CD4-positive, alpha-beta T cell (primary cell): ENCODE data around the gene CPM. TPM values are rescaled to one million over a fixed set of nuclear protein-coding genes. Genes with fewer than 3 reads are reported as not detected.

ENCODE experiments used
- ATAC-seq: fragments of 200-7000 bp; cut with Tn5 transposase; one replicate; pipeline ENCODE4 v1.10.0; 2022; ENCODE audit warnings: mild to moderate bottlenecking; ENCODE audit not compliant: poor library complexity
- CTCF ChIA-PET: fragments of 350-600 bp; sonication (Branson Sonifier 250); formaldehyde crosslinking; loops from one replicate; lab custom pipeline; 2021; ENCODE audit warnings: antibody characterized with exemption, inconsistent platforms; lab: Charles Lee
- POLR2A ChIA-PET: fragments of 350-600 bp; sonication (Branson Sonifier 250); formaldehyde crosslinking; loops from one replicate; lab custom pipeline; 2021; ENCODE audit warnings: antibody characterized with exemption, inconsistent platforms; lab: Charles Lee
- DNase-seq, 14 experiments: peaks; one replicate each; pipeline ENCODE4 v3.0.0-alpha.2; 2013 to 2020; ENCODE audit warnings: mixed read lengths in 2 of 14
- H3K27ac ChIP-seq, 2 donors: one replicate each; pipeline versions ENCODE4 v1.5.1 to v1.7.0; 2013; ENCODE audit warnings: low read length in 2 of 2, low read depth in 1 of 2, mild to moderate bottlenecking in 1 of 2
- H3K27me3 ChIP-seq, 2 experiments: 1 replicate in 1 of 2; 2 replicates in 1 of 2; pipeline versions ENCODE4 v1.6.1 to v1.7.0; 2013; ENCODE audit warnings: low read length in 2 of 2, control low read depth in 1 of 2, mild to moderate bottlenecking in 1 of 2, moderate library complexity in 1 of 2; ENCODE audit not compliant: insufficient read depth in 2 of 2, control insufficient read depth in 1 of 2
- H3K36me3 ChIP-seq: one replicate; pipeline ENCODE4 v1.6.1; 2013; ENCODE audit warnings: low read length, control low read depth; ENCODE audit not compliant: insufficient read depth
- H3K4me1 ChIP-seq: one replicate; pipeline ENCODE4 v1.6.1; 2013; ENCODE audit warnings: low read length, control low read depth; ENCODE audit not compliant: insufficient read depth
- H3K4me3 ChIP-seq: one replicate; pipeline ENCODE4 v1.5.1; 2013; ENCODE audit warnings: mild to moderate bottlenecking, low read length, moderate library complexity
- H3K9me3 ChIP-seq, 2 experiments: 1 replicate in 1 of 2; 2 replicates in 1 of 2; pipeline versions ENCODE4 v1.6.1 to v1.7.0; 2013; ENCODE audit warnings: low read length in 2 of 2, mild to moderate bottlenecking in 2 of 2, control low read depth in 1 of 2, moderate library complexity in 1 of 2; ENCODE audit not compliant: control insufficient read depth in 1 of 2, insufficient read depth in 1 of 2
- H3K27ac Mint-ChIP-seq: one replicate; pipeline ENCODE4 v1.8.0; 2020; ENCODE audit warnings: mixed read lengths
- H3K27me3 Mint-ChIP-seq: one replicate; pipeline ENCODE4 v1.8.0; 2021; ENCODE audit warnings: mixed read lengths
- H3K36me3 Mint-ChIP-seq: one replicate; pipeline ENCODE4 v1.8.0; 2021; ENCODE audit warnings: low read depth, mixed read lengths
- H3K4me1 Mint-ChIP-seq: one replicate; pipeline ENCODE4 v1.8.0; 2021; ENCODE audit warnings: low read depth, mixed read lengths
- H3K4me3 Mint-ChIP-seq: one replicate; pipeline ENCODE4 v1.8.0; 2020; ENCODE audit warnings: mild to moderate bottlenecking, mixed read lengths
- H3K9me3 Mint-ChIP-seq: one replicate; pipeline ENCODE4 v1.8.0; 2020; ENCODE audit warnings: mixed read lengths
- intact Hi-C, 2 experiments: fragments of 100-400 bp; cut with DNase I in 1 of 2; cut with micrococcal nuclease in 1 of 2; formaldehyde crosslinking; loops; one replicate each; pipeline versions ENCODE4 v1.15.1 to v1.9.0; 2023 to 2025; cut with DNase I, micrococcal nuclease
- total RNA-seq, 174 experiments: library from RNA in 2 of 174; stranded (reverse) in 2 of 174; gene quantifications; one replicate each; pipeline ENCODE4 v1.2.3 and lab custom pipeline; 2021 to 2026
- TF ChIP-seq, protein P1 (sequence below): fragments of 200-600 bp; IDR thresholded peaks from one replicate; pipeline ENCODE4 v1.8.0; 2022; ENCODE audit warnings: antibody characterized with exemption, mild to moderate bottlenecking

CPM gene
- total RNA-seq, 2 experiments from 2014 or later, result 1.9 to 2.2 TPM

DNA sequence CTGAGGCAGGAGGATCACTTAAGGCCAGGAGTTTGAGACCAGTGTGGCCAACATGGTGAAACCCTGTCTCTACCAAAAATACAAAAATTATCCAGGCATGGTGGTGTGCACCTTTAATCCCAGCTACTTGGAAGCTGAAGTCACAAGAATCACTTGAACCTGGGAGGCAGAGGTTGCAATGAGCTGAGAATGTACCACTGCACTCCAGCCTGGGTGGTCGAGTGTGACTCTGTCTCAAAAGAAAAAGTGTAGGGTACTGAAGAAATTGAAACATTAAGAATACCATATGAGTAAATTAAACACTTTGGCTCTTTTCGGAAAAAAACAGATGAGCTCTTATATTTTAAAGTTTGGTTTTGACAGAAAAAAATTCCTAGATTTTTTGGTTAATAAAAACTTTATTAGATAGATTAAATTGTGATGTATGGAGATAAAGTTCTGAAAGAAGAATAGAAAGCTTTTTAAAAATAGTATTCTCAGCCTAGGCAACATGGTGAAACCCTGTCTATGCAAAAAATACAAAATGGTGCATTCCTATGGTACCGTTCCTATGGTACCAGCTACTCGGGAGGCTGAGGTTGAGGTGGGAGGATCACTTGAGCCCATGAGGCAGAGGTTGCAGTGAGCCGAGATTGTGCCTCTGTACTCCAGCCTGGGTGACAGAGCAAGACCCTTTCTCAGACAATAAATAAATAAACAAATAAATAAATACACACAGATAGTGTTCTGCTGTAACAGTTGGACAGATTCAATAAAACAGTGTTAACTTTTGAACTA lies 104.9 kb downstream of the CPM start:
- intact Hi-C loops, result loop anchor here (2.0 to 10.0 kb wide), 2 partner anchors 19 to 1407 kb away; partner anchors contain the start of gene MDM2 (in 1 of the 2)
- POLR2A ChIA-PET, result interaction anchor here (0.6 to 0.7 kb wide), 2 partner anchors 20 to 82 kb away, joined by 3 read pairs; partner anchors contain the start of genes MDM2 and SLC35E3
- H3K4me1 Mint-ChIP-seq, result peaks cover 13% of the 10 kb centered on the region
- H3K9me3 ChIP-seq, result no peaks in the 10 kb centered on the region
- H3K9me3 Mint-ChIP-seq, result no peaks in the 10 kb centered on the region
- H3K36me3 ChIP-seq, result peaks cover 76% of the 10 kb centered on the region
- TF ChIP-seq, protein P1, sequence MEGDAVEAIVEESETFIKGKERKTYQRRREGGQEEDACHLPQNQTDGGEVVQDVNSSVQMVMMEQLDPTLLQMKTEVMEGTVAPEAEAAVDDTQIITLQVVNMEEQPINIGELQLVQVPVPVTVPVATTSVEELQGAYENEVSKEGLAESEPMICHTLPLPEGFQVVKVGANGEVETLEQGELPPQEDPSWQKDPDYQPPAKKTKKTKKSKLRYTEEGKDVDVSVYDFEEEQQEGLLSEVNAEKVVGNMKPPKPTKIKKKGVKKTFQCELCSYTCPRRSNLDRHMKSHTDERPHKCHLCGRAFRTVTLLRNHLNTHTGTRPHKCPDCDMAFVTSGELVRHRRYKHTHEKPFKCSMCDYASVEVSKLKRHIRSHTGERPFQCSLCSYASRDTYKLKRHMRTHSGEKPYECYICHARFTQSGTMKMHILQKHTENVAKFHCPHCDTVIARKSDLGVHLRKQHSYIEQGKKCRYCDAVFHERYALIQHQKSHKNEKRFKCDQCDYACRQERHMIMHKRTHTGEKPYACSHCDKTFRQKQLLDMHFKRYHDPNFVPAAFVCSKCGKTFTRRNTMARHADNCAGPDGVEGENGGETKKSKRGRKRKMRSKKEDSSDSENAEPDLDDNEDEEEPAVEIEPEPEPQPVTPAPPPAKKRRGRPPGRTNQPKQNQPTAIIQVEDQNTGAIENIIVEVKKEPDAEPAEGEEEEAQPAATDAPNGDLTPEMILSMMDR, result no peak
- H3K27me3 ChIP-seq, result no peaks in the 10 kb centered on the region
- no peaks in the 10 kb centered on the region for H3K27me3 Mint-ChIP-seq
- no peak overlapping the region for H3K27ac ChIP-seq
- ATAC-seq (no peak), DNase-seq (no peak)
- no peak overlapping the region for H3K4me3 ChIP-seq
- no peak overlapping the region for H3K27ac Mint-ChIP-seq
- H3K4me3 Mint-ChIP-seq, result no peak overlapping the region
- CTCF ChIA-PET, result interaction anchor here (1.0 kb wide), 1 partner anchor 20 kb away, joined by 3 read pairs; the partner anchor contains the start of gene MDM2
- no peaks in the 10 kb centered on the region for H3K4me1 ChIP-seq
- H3K36me3 Mint-ChIP-seq, result peaks cover 81% of the 10 kb centered on the region

DNA sequence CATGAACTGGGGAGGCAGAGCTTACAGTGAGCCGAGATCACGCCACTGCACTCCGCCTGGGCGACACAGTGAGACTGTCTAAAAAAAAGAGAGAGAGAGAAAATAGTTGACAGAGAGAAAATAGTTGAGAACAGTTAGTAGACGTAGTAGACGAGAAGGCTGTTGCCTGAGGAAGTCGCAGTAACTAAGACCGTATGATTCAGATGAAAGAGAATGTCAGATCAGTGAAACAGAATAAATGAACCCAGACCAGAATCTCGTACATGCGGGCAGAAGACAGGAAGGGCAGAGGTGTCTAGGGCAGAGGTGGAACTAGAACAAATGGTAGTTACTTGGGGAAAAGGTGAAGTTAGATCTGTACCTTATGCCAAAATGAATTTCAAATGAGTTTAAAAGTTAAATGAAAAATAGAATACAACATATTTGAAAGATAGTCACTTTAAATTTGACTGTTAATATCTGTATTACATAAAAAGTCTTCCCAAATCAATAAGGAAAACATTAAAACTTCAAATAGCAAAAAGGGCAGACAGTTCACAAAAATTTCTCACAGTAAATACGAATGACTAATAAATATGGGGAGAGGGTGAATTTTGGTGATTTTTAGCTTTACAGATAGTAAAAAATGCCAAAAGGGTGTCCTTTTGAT lies 107.3 kb downstream of the CPM start:
- H3K27me3 Mint-ChIP-seq, result no peaks in the 10 kb centered on the region
- H3K36me3 Mint-ChIP-seq, result peaks cover 81% of the 10 kb centered on the region
- Histone ChIP-seq H3K27me3 (no peaks in the 10 kb centered on the region), H3K27ac (no peak overlapping the region), H3K36me3 (peaks cover 77% of the 10 kb centered on the region), H3K4me3 (no peak overlapping the region), H3K4me1 (peaks cover 7% of the 10 kb centered on the region), H3K9me3 (no peaks in the 10 kb centered on the region)
- H3K9me3 Mint-ChIP-seq, result no peaks in the 10 kb centered on the region
- no peak for ATAC-seq
- no peak overlapping the region for H3K4me3 Mint-ChIP-seq
- H3K4me1 Mint-ChIP-seq, result peaks cover 28% of the 10 kb centered on the region
- intact Hi-C loops, result loop anchor here in 1 of 2 experiments (10.0 kb wide), 1 partner anchor 1409 kb away; no protein-coding TSS in a partner anchor
- DNase-seq, result no peak
- H3K27ac Mint-ChIP-seq, result no peak overlapping the region
- CTCF ChIA-PET, result no interaction called here
- POLR2A ChIA-PET, result no interaction called here
- TF ChIP-seq, protein P1, result no peak

DNA sequence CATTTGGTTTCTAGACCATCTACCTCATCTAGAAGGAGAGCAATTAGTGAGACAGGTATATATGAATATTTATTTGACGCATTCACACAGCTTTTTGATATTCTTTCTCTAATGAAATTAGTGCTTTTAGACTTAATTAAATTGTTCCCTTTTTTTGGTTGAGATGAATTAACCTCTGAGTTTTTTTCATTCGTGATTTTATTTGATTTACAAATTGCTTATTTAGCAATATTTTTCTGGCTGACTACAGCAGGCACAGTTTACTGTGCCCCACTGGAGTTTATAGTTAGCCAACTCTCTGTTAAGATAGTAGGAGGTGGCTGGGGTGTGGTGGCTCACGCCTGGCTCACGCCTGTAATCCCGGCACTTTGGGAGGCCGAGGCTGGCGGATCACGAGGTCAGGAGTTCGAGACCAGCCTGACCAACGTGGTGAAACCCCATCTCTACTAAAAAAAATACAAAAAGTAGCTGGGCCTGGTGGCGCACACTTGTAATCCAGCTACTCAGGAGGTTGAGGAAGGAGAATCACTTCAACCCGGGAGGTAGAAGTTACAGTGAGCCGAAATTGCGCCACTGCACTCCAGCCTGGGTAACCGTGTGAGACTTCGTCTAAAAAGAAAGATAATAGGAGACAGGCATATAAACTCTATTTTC lies 108.2 kb downstream of the CPM start:
- intact Hi-C loops, result loop anchor here in 1 of 2 experiments (10.0 kb wide), 1 partner anchor 1410 kb away; no protein-coding TSS in a partner anchor
- no peaks in the 10 kb centered on the region for H3K27me3 Mint-ChIP-seq
- H3K36me3 Mint-ChIP-seq, result peaks cover 83% of the 10 kb centered on the region
- H3K27ac Mint-ChIP-seq, result no peak overlapping the region
- no peak overlapping the region for H3K27ac ChIP-seq
- no peak for DNase-seq
- no peak overlapping the region for H3K4me3 ChIP-seq
- POLR2A ChIA-PET, result no interaction called here
- H3K4me3 Mint-ChIP-seq, result no peak overlapping the region
- H3K4me1 Mint-ChIP-seq, result peaks cover 29% of the 10 kb centered on the region
- no peaks in the 10 kb centered on the region for H3K27me3 ChIP-seq
- no peak for ATAC-seq
- H3K36me3 ChIP-seq, result peaks cover 81% of the 10 kb centered on the region
- no peaks in the 10 kb centered on the region for H3K9me3 ChIP-seq
- H3K4me1 ChIP-seq, result peaks cover 7% of the 10 kb centered on the region
- TF ChIP-seq, protein P1, result no peak
- H3K9me3 Mint-ChIP-seq, result no peaks in the 10 kb centered on the region
- CTCF ChIA-PET, result no interaction called here
